Trophoblast cell (in vitro differentiated cells and primary cell): ENCODE data around the gene PIP4K2C.
A peak's percentile ranks its signal among the peaks of the same experiment; 100 is the strongest.

Experiments used
- DNase-seq, 2 donors: peaks; one replicate each; pipeline ENCODE4 v3.0.0-alpha.2; 2016
- H2AFZ ChIP-seq: 2 replicates; pipeline ENCODE4 v1.6.1; 2013; ENCODE audit warnings: low read length, moderate library complexity, mild to moderate bottlenecking; ENCODE audit not compliant: insufficient read depth, poor library complexity
- H2AK5ac ChIP-seq: 2 replicates; pipeline ENCODE4 v1.6.1; 2013; ENCODE audit warnings: mild to moderate bottlenecking, low read length
- H2BK120ac ChIP-seq: 2 replicates; pipeline ENCODE4 v1.6.1; 2013; ENCODE audit warnings: low read length, mild to moderate bottlenecking, moderate library complexity; ENCODE audit not compliant: insufficient read depth, poor library complexity
- H2BK12ac ChIP-seq: 2 replicates; pipeline ENCODE4 v1.6.1; 2013; ENCODE audit warnings: mild to moderate bottlenecking, low read length, moderate library complexity
- H2BK5ac ChIP-seq: 2 replicates; pipeline ENCODE4 v1.6.1; 2013; ENCODE audit warnings: low read length, low read depth, moderate library complexity, mild to moderate bottlenecking; ENCODE audit not compliant: poor library complexity
- H3K14ac ChIP-seq: 2 replicates; pipeline ENCODE4 v1.6.1; 2013; ENCODE audit warnings: mild to moderate bottlenecking, low read length
- H3K18ac ChIP-seq: 2 replicates; pipeline ENCODE4 v1.6.1; 2013; ENCODE audit warnings: mild to moderate bottlenecking, low read length
- H3K23ac ChIP-seq: 2 replicates; pipeline ENCODE4 v1.6.1; 2013; ENCODE audit warnings: low read length
- H3K27ac ChIP-seq: 2 replicates; pipeline ENCODE4 v1.5.1; 2013; ENCODE audit warnings: low read depth, mild to moderate bottlenecking, inconsistent platforms, low read length, moderate library complexity
- H3K27me3 ChIP-seq: 2 replicates; pipeline ENCODE4 v1.6.1; 2013; ENCODE audit warnings: inconsistent platforms, mild to moderate bottlenecking, low read length, moderate library complexity; ENCODE audit not compliant: insufficient read depth
- H3K36me3 ChIP-seq, 2 experiments: 1 replicate in 1 of 2; 2 replicates in 1 of 2; pipeline ENCODE4 v1.6.1; 2013; ENCODE audit warnings: low read length in 2 of 2, mild to moderate bottlenecking in 2 of 2, moderate library complexity in 1 of 2; ENCODE audit not compliant: insufficient read depth in 2 of 2, control insufficient read depth in 1 of 2
- H3K4ac ChIP-seq: 2 replicates; pipeline ENCODE4 v1.6.1; 2013; ENCODE audit warnings: low read depth, mild to moderate bottlenecking, low read length, moderate library complexity
- H3K4me1 ChIP-seq, 2 experiments: 1 replicate in 1 of 2; 2 replicates in 1 of 2; pipeline ENCODE4 v1.6.1; 2013; ENCODE audit warnings: low read length in 2 of 2, mild to moderate bottlenecking in 2 of 2, moderate library complexity in 1 of 2; ENCODE audit not compliant: insufficient read depth in 2 of 2, control insufficient read depth in 1 of 2
- H3K4me2 ChIP-seq: 2 replicates; pipeline ENCODE4 v1.6.1; 2013; ENCODE audit warnings: inconsistent platforms, mild to moderate bottlenecking, low read length, moderate library complexity
- H3K4me3 ChIP-seq: 2 replicates; pipeline ENCODE4 v1.5.1; 2013; ENCODE audit warnings: mild to moderate bottlenecking, low read depth, low read length, inconsistent platforms
- H3K79me1 ChIP-seq: one replicate; pipeline ENCODE4 v1.6.1; 2013; ENCODE audit warnings: low read length
- H3K79me2 ChIP-seq: 2 replicates; pipeline ENCODE4 v1.6.1; 2013; ENCODE audit warnings: low read length, mild to moderate bottlenecking; ENCODE audit not compliant: control insufficient read depth, insufficient read depth, poor library complexity
- H3K9ac ChIP-seq: 2 replicates; pipeline ENCODE4 v1.6.1; 2013; ENCODE audit warnings: mild to moderate bottlenecking, low read length
- H3K9me3 ChIP-seq: 2 replicates; pipeline ENCODE4 v1.6.1; 2013; ENCODE audit warnings: low read depth, mild to moderate bottlenecking, control low read depth, inconsistent platforms, low read length; ENCODE audit not compliant: insufficient read depth
- H4K12ac ChIP-seq: 2 replicates; pipeline ENCODE4 v1.6.1; 2013; ENCODE audit warnings: low read depth, mild to moderate bottlenecking, low read length, moderate library complexity
- H4K8ac ChIP-seq: 2 replicates; pipeline ENCODE4 v1.6.1; 2013; ENCODE audit warnings: low read depth, mild to moderate bottlenecking, low read length, moderate library complexity
- H4K91ac ChIP-seq: one replicate; pipeline ENCODE4 v1.6.1; 2013; ENCODE audit warnings: low read depth, mild to moderate bottlenecking, low read length, moderate library complexity
- WGBS: extraction: QIAGEN DNeasy Blood & Tissue Kit; methylation state at CpG from one replicate; pipeline ENCODE4 v1.1.7; 2013; ENCODE audit warnings: missing lambda C conversion rate; ENCODE audit not compliant: insufficient read length, insufficient coverage; ENCODE audit errors: extremely low coverage; 5-methylcytosine and 5-hydroxymethylcytosine counted together

The PIP4K2C gene

DNA sequence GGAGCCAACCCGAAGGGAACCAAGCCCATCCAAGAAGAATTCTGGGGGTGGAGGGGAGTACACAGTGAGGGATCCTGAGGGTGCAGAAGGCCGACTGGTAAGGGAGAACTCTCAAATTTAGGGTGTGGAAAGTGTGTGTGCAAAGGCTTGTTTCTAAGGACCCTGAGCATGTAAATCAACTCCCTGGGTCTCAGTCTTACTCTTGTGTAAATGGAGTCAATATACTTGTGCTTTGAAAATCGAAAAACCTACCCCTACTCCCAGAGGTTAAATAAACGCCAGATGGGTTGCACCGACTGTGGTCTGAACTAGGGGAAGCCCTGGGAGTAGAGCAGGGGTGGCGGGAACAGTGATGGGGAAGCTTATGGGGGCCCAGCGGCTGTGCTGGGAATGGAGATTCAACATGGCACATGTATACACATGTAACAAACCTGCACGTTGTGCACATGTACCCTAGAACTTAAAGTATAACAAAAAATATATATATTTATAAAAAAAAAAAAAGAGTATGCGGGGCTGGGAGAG, 36.0 kb downstream of the PIP4K2C start:
- H2AFZ ChIP-seq: no peak overlapping the region
- H3K4me2 ChIP-seq: no peak overlapping the region
- no peaks in the 10 kb centered on the region for H3K36me3 ChIP-seq
- H3K4me1 ChIP-seq: peaks cover 4% of the 10 kb centered on the region in 2 experiments
- no peak overlapping the region for H2BK12ac ChIP-seq
- no peak overlapping the region for H3K27ac ChIP-seq
- no peak overlapping the region for H3K14ac ChIP-seq
- no CpG with 5 or more reads among the region's 9 CpGs for WGBS
- H3K79me2 ChIP-seq: no peaks in the 10 kb centered on the region
- H3K27me3 ChIP-seq: peaks cover 78% of the 10 kb centered on the region
- no peak for DNase-seq
- H3K9ac ChIP-seq: no peak overlapping the region
- no peak overlapping the region for H3K23ac ChIP-seq
- H4K8ac ChIP-seq: no peak overlapping the region
- H4K12ac ChIP-seq: no peak overlapping the region
- no peak overlapping the region for H2AK5ac ChIP-seq
- no peak overlapping the region for H3K4me3 ChIP-seq
- no peak overlapping the region for H4K91ac ChIP-seq
- H3K18ac ChIP-seq: no peak overlapping the region
- H2BK120ac ChIP-seq: no peak overlapping the region
- H2BK5ac ChIP-seq: no peak overlapping the region
- H3K79me1 ChIP-seq: no peaks in the 10 kb centered on the region
- H3K9me3 ChIP-seq: peaks cover 24% of the 10 kb centered on the region
- no peak overlapping the region for H3K4ac ChIP-seq

DNA sequence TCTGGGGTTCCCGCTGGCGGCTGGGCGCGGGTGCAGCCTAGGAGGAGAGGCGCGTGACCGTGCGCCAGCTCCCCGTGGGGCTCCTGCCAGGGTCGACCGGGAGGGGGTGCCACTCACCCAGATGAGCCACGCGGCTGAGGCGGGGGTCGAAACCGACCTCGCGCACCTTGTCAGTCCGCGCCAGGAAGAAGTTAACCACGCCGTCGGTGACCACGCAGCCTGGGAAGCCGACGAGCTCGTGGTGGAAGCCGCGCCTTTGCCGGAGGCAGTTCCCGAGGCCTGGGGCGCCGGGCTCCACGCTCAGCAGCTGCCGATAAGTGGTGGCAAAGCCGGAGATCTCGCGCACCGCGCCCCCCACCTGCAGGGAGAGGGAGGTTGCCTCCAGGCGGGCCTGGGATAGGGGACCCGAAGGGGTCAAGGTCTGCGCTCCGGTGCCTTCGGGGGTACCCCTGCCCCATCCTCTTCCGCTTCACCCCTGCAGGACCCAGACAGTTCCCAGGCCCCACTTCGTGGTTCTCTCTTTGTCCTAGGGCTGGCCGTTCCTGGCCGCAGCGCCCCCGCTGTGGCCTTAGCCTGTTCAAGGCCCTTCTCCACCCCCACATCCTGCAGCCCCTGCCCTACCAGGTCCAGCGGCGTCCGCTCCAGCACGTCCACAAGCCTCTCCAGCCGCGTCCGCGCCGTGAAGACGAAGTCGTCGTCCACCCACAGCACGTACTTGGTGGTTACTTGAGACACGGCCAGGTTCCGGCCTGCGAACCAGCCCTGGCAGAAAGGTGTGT, 36.7 kb downstream of the PIP4K2C start:
- Histone ChIP-seq H3K4ac (no peak overlapping the region), H2BK12ac (no peak overlapping the region), H2AFZ (peak overlapping the region; percentile 8), H3K18ac (no peak overlapping the region), H3K14ac (no peak overlapping the region), H3K79me1 (no peaks in the 10 kb centered on the region), H4K8ac (no peak overlapping the region), H2BK120ac (no peak overlapping the region), H3K4me1 (peaks cover 4% of the 10 kb centered on the region in 2 experiments), H3K27ac (no peak overlapping the region), H3K36me3 (no peaks in the 10 kb centered on the region), H3K9ac (no peak overlapping the region), H3K9me3 (peaks cover 24% of the 10 kb centered on the region), H2AK5ac (no peak overlapping the region), H4K12ac (no peak overlapping the region), H3K79me2 (peaks cover under 1% of the 10 kb centered on the region), H3K23ac (no peak overlapping the region), H3K4me2 (no peak overlapping the region), H3K27me3 (peaks cover 81% of the 10 kb centered on the region), H4K91ac (no peak overlapping the region), H2BK5ac (no peak overlapping the region), H3K4me3 (peak overlapping the region; percentile 8)
- peak in 1 of 2 donors; percentile 18 for DNase-seq
- no CpG with 5 or more reads among the region's 67 CpGs for WGBS

DNA sequence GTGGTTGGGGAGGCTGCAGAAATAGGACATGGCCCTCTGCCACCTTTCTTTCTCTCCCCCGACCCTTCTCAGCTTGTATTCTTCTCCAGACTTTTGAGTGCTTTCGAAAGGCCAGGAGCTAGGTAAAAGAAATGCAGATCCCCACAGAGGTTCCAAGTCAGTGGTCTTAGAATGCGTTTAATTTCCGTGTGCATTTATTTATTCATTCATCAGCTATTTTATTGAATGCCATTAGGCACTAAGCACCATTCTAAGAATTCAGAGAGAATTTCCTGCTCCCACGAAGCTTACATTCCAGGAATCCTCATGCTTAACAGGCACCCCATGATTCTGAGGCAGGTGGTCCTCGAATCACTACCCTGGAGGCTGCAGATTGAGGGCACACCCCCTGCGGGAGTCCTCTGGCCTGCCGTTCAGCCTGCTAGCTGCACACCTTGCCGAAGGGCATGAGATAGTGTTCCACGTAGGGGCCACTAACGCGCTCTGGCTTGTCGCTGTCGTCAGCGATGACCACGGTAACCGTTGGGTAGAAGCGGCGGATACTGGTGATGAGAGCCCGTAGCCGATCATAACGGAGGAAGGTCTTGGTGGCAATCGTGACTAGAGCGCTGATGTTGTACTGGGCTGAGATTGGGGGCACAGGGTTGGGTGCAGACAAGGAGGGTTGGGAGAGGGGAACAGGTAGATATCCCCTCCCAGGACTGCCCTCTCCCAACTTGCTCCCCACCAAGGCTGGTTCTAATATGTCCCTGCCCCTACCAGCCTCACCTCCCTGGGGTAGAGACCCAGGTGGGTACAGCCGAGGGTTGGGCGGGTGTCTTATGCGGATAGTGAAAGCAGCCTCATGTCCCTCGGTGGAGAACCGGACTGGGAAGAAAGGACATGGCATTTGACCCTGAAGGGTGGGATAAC, 37.5 kb downstream of the PIP4K2C start:
- peaks cover 4% of the 10 kb centered on the region in 2 experiments for H3K4me1 ChIP-seq
- no peak overlapping the region for H4K91ac ChIP-seq
- no peak overlapping the region for H3K4me3 ChIP-seq
- no peak overlapping the region for H3K18ac ChIP-seq
- no peaks in the 10 kb centered on the region for H3K79me1 ChIP-seq
- H3K4ac ChIP-seq: no peak overlapping the region
- no peak overlapping the region for H2BK12ac ChIP-seq
- no peak for DNase-seq
- no CpG with 5 or more reads among the region's 29 CpGs for WGBS
- peaks cover 24% of the 10 kb centered on the region for H3K9me3 ChIP-seq
- H3K27ac ChIP-seq: no peak overlapping the region
- peaks cover 2% of the 10 kb centered on the region for H3K79me2 ChIP-seq
- H2BK5ac ChIP-seq: no peak overlapping the region
- H3K36me3 ChIP-seq: no peaks in the 10 kb centered on the region
- no peak overlapping the region for H3K4me2 ChIP-seq
- H3K23ac ChIP-seq: no peak overlapping the region
- H3K9ac ChIP-seq: no peak overlapping the region
- no peak overlapping the region for H2AK5ac ChIP-seq
- H2BK120ac ChIP-seq: no peak overlapping the region
- no peak overlapping the region for H4K12ac ChIP-seq
- H3K27me3 ChIP-seq: peaks cover 88% of the 10 kb centered on the region
- H2AFZ ChIP-seq: no peak overlapping the region
- no peak overlapping the region for H4K8ac ChIP-seq
- no peak overlapping the region for H3K14ac ChIP-seq

DNA sequence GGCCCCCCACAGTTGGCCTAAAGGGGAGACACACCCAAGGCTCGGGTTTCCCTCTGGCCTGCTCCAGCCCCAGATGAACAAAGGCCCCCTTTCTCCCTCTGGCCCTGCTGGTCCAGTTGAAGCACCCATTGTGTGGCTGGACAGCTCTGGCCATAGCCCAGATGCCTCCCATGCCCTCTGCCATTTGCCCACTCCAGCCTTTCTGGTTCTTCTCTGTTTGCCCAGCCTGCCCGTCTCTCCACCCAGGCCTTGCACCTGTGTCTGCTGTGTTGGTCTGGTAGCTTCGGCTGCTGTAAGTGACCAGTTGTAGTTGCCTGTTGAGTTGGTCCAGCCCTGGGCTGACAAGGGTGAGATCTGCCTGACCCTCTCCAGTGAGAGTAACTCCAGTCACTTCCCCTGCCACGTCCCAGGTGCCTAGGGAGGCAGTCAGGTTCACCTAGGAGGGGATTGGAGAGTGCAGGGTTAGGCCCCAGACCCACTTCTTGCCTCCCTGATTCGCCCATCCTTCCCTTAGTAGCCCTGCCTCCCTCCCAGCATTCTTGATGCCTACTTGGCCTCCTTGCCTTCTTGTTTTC, 39.0 kb downstream of the PIP4K2C start:
- no peak overlapping the region for H2BK120ac ChIP-seq
- H3K23ac ChIP-seq: no peak overlapping the region
- H2BK5ac ChIP-seq: no peak overlapping the region

More for the DNA sequence above, 39.0 kb downstream of the PIP4K2C start:
- Histone ChIP-seq H3K18ac (no peak overlapping the region), H2AFZ (no peak overlapping the region), H4K8ac (no peak overlapping the region), H2BK12ac (no peak overlapping the region), H4K12ac (no peak overlapping the region), H3K4me3 (no peak overlapping the region), H3K36me3 (no peaks in the 10 kb centered on the region), H4K91ac (no peak overlapping the region), H3K4ac (no peak overlapping the region), H3K79me1 (no peaks in the 10 kb centered on the region), H3K4me1 (peaks cover 4% of the 10 kb centered on the region in 2 experiments), H3K27ac (no peak overlapping the region), H3K9ac (no peak overlapping the region), H3K79me2 (peaks cover 2% of the 10 kb centered on the region), H3K27me3 (peaks cover 75% of the 10 kb centered on the region), H3K4me2 (no peak overlapping the region), H3K14ac (no peak overlapping the region), H2AK5ac (no peak overlapping the region), H3K9me3 (peaks cover 24% of the 10 kb centered on the region)
- no peak for DNase-seq
- no CpG with 5 or more reads among the region's 5 CpGs for WGBS
